Measurements from ENCODE around the gene ELF1. TPM values are rescaled to one million over a fixed set of nuclear protein-coding genes. Genes with fewer than 3 reads are reported as not detected.
"Not testable (repeated sequence)": the region's sequence is repeated elsewhere in the genome, so short reads cannot be mapped to it uniquely, and the experiment has no call there.

Gene ELF1
- polyA plus RNA-seq, 1 experiment, result 35.8 TPM

DNA sequence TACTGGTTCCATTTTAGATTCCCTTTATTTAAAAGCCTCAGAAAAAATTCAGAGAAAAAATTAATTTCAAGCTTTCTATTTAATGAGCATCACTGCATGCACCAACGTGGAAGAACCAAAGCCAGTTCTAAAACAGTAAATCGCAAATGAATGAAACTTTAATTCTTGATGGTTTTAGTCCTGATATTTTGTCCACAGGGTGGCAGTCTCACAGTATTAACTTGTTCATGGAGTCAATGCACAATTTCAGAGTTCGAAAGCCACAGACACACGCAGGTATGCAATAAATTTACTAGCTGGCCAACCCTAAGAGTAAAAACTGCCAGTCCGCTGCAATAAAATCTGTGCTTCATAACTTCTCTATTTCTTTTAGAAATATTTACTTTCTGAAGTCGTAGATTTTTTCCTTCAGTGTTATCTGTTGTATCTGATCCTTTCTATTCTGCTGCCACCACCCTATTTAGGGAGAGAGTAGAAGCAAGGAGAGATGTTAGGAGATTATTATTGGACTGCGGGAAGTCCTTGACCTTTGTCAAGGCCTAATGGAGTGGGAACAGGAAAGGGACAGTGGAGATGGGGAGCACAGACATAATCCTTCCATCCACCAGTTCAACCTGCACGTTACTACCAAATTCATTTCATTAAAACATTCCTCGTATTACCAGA, 35.2 kb upstream of the ELF1 start:
- Histone ChIP-seq H3K36me3 (ENCODE audit: control insufficient read depth, insufficient read depth, low read length) (no peaks in the 10 kb centered on the region), H3K4me3 (ENCODE audit: low read depth, low read length) (no peak overlapping the region), H3K27me3 (ENCODE audit: control insufficient read depth, insufficient read depth, low read length) (no peaks in the 10 kb centered on the region)
- TF ChIP-seq CTCF (IDR thresholded peaks at IDR 0.05; ENCODE audit: insufficient read depth, low read depth, low read length), result peak; percentile 40
- POLR2A ChIA-PET, result interaction anchor here (1.1 kb wide), 1 partner anchor 10 kb away, joined by 3 read pairs; no protein-coding TSS in a partner anchor
- DNase-seq (ENCODE audit: low read depth), result peak; percentile 55
- CTCF ChIA-PET, result interaction anchor here (0.6 to 1.8 kb wide), 16 partner anchors 9 to 274 kb away, joined by 3 to 7 read pairs (median 3); no protein-coding TSS in a partner anchor

GRCh38 chr13:41053384-41053826, 34.3 kb upstream of the ELF1 start:
- TF ChIP-seq CTCF (IDR thresholded peaks at IDR 0.05; ENCODE audit: insufficient read depth, low read depth, low read length), result no peak
- Histone ChIP-seq H3K36me3 (ENCODE audit: control insufficient read depth, insufficient read depth, low read length) (no peaks in the 10 kb centered on the region), H3K4me3 (ENCODE audit: low read depth, low read length) (no peak overlapping the region), H3K27me3 (ENCODE audit: control insufficient read depth, insufficient read depth, low read length) (no peaks in the 10 kb centered on the region)
- ChIA-PET CTCF (interaction anchor here (0.6 to 1.5 kb wide), 11 partner anchors 10 to 264 kb away, joined by 3 to 7 read pairs (median 3); partner anchors contain the start of gene SLC25A15), POLR2A (interaction anchor here (0.6 to 1.1 kb wide), 3 partner anchors 11 to 264 kb away, joined by 3 to 7 read pairs (median 4); partner anchors contain the start of gene SLC25A15)
- DNase-seq (ENCODE audit: low read depth), result peak; percentile 56

DNA sequence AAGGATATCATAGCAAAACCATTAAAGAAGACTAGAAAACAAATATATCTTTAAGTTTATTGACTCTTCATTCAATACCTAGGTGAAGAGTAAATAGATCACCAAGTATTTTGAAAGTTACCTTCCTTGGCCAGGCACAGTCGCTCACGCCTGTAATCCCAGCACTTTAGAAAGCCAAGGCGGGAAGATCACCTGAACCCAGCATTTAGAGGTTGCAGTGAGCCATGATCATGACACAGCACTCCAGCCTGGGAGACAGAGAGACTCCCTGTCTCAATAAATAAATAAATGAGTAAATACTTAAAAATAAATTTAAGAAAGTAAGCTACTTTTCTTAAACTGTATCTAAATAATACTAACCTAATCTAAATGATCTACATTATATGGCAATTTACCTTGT, 33.3 kb upstream of the ELF1 start:
- H3K4me3 ChIP-seq (ENCODE audit: low read depth, low read length), result no peak overlapping the region
- H3K27me3 ChIP-seq (ENCODE audit: control insufficient read depth, insufficient read depth, low read length), result no peaks in the 10 kb centered on the region
- no peaks in the 10 kb centered on the region for H3K36me3 ChIP-seq (ENCODE audit: control insufficient read depth, insufficient read depth, low read length)
- ChIA-PET CTCF (interaction anchor here (1.1 kb wide), 1 partner anchor 263 kb away, joined by 3 read pairs; the partner anchor contains the start of gene SLC25A15), POLR2A (no interaction called here)
- TF ChIP-seq CTCF (IDR thresholded peaks at IDR 0.05; ENCODE audit: insufficient read depth, low read depth, low read length), result no peak
- DNase-seq (ENCODE audit: low read depth), result no peak

GRCh38 chr13:41049480-41050440, 30.6 kb upstream of the ELF1 start:
- no peak for DNase-seq (ENCODE audit: low read depth)
- Histone ChIP-seq H3K4me3 (ENCODE audit: low read depth, low read length) (no peak overlapping the region), H3K27me3 (ENCODE audit: control insufficient read depth, insufficient read depth, low read length) (no peaks in the 10 kb centered on the region), H3K36me3 (ENCODE audit: control insufficient read depth, insufficient read depth, low read length) (no peaks in the 10 kb centered on the region)
- no peak for TF ChIP-seq CTCF (IDR thresholded peaks at IDR 0.05; ENCODE audit: insufficient read depth, low read depth, low read length)
- ChIA-PET POLR2A (no interaction called here), CTCF (no interaction called here)

DNA sequence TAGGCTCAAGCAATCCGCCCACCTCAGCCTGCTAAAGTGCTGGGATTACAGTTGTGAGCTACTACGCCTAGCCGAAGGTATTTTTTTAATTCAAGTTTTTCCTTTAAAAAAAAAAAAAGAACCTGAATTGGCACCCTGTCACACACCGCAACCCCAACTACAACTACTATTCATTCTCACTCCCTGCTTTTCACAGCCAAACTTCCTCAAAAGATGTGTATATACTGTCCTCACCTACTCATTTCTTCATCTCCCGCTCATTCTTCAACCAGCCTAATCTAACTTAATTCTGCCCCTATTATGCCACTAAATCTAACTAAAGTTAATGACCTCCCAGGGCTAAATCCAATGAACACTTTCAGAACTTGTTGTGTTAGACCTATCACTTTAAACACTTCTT, 29.5 kb upstream of the ELF1 start:
- Histone ChIP-seq H3K4me3 (ENCODE audit: low read depth, low read length) (no peak overlapping the region), H3K27me3 (ENCODE audit: control insufficient read depth, insufficient read depth, low read length) (no peaks in the 10 kb centered on the region), H3K36me3 (ENCODE audit: control insufficient read depth, insufficient read depth, low read length) (no peaks in the 10 kb centered on the region)
- ChIA-PET CTCF (no interaction called here), POLR2A (no interaction called here)
- TF ChIP-seq CTCF (IDR thresholded peaks at IDR 0.05; ENCODE audit: insufficient read depth, low read depth, low read length), result no peak
- no peak for DNase-seq (ENCODE audit: low read depth)

DNA sequence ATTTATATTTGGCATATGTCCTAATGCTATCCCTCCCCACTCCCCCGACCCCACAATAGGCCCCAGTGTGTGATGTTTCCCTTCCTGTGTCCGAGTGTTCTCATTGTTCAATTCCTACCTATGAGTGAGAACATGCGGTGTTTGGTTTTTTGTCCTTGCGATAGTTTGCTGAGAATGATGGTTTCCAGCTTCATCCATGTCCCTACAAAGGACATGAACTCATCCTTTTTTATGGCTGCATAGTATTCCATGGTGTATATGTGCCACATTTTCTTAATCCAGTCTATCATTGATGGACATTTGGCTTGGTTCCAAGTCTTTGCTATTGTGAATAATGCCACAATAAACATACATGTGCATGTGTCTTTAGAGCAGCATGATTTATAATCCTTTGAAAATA, 23.3 kb upstream of the ELF1 start:
- H3K36me3 ChIP-seq (ENCODE audit: control insufficient read depth, insufficient read depth, low read length); CTCF ChIA-PET: not testable (repeated sequence)

More for the DNA sequence above, 23.3 kb upstream of the ELF1 start:
- DNase-seq (ENCODE audit: low read depth); H3K4me3 ChIP-seq (ENCODE audit: low read depth, low read length); POLR2A ChIA-PET; H3K27me3 ChIP-seq (ENCODE audit: control insufficient read depth, insufficient read depth, low read length): not testable (repeated sequence)
